HCT116 (cell line): ENCODE results near the gene C7orf33.

Experiments used
- CEBPB ChIP-seq: IDR thresholded peaks from 2 replicates; pipeline ENCODE4 v1.6.1; 2012; ENCODE audit warnings: low read depth
- EGR1 ChIP-seq: IDR thresholded peaks from 2 replicates; pipeline ENCODE4 v1.6.1; 2012; ENCODE audit warnings: low read depth
- POLR2A ChIP-seq: IDR thresholded peaks from 2 replicates; pipeline ENCODE4 v1.7.0; 2011; ENCODE audit warnings: borderline replicate concordance; ENCODE audit not compliant: insufficient read depth, insufficient read length; ENCODE audit errors: extremely low read depth
- TF ChIP-seq, protein P1 (sequence below): IDR thresholded peaks from 2 replicates; pipeline ENCODE4 v1.6.1; 2012
- TF ChIP-seq, protein P2 (sequence below), 3 experiments: fragments of 200-600 bp in 1 of 3; sonication (generic) in 1 of 3; IDR thresholded peaks in 2 of 3; conservative IDR thresholded peaks in 1 of 3; 2 replicates each; pipeline ENCODE4 v1.5.1; 2012 to 2017; ENCODE audit warnings: low read depth in 2 of 3, low read length in 2 of 3, antibody characterized with exemption in 1 of 3, borderline replicate concordance in 1 of 3, control low read depth in 1 of 3, mild to moderate bottlenecking in 1 of 3, mixed read lengths in 1 of 3, mixed run types in 1 of 3, moderate library complexity in 1 of 3; ENCODE audit not compliant: insufficient read depth in 1 of 3

DNA sequence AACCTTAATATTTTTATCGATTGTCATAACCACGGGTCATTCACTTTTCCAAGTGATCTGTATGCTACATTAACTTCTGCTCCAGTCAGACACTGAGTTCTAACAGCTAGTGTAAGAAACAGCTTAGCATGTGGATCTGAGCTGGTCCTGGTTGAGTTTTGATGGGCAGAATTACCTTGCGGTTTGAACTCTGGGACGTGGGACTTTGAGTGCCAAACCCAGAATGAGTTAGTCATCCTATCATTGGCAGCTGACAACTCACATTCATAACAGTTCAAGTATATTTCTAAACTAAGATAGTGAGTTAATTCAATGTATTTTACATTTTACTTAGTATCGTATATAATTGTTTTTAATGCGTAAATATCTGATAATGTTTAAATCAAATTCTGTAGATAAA, 43.2 kb downstream of the C7orf33 start:
- TF ChIP-seq, protein P1, sequence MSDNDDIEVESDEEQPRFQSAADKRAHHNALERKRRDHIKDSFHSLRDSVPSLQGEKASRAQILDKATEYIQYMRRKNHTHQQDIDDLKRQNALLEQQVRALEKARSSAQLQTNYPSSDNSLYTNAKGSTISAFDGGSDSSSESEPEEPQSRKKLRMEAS = no peak
- TF ChIP-seq POLR2A = no peak
- no peak for TF ChIP-seq EGR1
- TF ChIP-seq, protein P2, sequence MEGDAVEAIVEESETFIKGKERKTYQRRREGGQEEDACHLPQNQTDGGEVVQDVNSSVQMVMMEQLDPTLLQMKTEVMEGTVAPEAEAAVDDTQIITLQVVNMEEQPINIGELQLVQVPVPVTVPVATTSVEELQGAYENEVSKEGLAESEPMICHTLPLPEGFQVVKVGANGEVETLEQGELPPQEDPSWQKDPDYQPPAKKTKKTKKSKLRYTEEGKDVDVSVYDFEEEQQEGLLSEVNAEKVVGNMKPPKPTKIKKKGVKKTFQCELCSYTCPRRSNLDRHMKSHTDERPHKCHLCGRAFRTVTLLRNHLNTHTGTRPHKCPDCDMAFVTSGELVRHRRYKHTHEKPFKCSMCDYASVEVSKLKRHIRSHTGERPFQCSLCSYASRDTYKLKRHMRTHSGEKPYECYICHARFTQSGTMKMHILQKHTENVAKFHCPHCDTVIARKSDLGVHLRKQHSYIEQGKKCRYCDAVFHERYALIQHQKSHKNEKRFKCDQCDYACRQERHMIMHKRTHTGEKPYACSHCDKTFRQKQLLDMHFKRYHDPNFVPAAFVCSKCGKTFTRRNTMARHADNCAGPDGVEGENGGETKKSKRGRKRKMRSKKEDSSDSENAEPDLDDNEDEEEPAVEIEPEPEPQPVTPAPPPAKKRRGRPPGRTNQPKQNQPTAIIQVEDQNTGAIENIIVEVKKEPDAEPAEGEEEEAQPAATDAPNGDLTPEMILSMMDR (IDR thresholded peaks at IDR 0.05 in 2 of 3, conservative IDR thresholded peaks at IDR 0.05 in 1 of 3; ENCODE audit: borderline replicate concordance in 1 of 3, insufficient read depth in 1 of 3, low read depth in 2 of 3, low read length in 2 of 3) = no peak
- TF ChIP-seq CEBPB = no peak
